Glomerular visceral epithelial cell (primary cell): ENCODE results near the gene MYH15.
"Not testable (repeated sequence)": the region's sequence is repeated elsewhere in the genome, so short reads cannot be mapped to it uniquely, and the experiment has no call there.

ENCODE experiments used
- DNase-seq: peaks from one replicate; pipeline ENCODE4 v3.0.0-alpha.2; 2016; ENCODE audit errors: extremely low spot score

The MYH15 gene

GRCh38 chr3:108389372-108389771, 121.0 kb downstream of the MYH15 start:
- no peak for DNase-seq

- no peak for DNase-seq
These were observed 122.0 kb downstream of the MYH15 start for GRCh38 chr3:108388136-108389132.

- no peak for DNase-seq
These were observed 123.3 kb downstream of the MYH15 start for GRCh38 chr3:108387063-108387462.

- DNase-seq: no peak
These were observed 127.1 kb downstream of the MYH15 start for GRCh38 chr3:108383306-108383705.

DNA sequence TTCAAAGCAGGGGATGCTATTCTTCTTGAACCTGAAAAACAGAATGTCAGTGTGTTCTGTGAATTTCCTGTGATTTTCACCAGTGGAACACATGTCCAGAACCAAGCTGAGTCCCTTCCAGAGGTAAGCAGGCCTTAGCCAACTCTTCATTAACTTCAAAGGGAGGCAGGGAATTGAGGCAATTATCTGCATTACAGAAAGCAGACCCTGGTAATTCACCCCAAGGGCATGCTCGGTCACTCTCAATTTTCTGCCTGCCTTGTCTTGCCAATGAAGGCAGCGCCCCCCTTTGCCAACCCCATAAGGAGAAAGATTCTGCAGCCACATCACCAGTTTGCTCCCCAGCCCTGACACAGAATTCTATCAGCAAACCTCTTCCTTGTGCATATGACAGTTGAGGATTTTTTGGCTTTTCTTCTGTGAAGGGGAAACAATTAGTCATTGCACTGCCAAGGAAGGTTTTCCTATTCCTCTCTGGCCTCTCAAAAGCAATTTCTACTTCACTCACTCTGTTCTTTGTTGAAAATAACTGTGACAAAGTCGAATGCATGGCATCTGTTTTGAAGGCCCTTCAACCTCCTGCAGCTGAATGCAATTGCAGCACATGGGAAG, 128.8 kb downstream of the MYH15 start:
- DNase-seq: no peak

DNA sequence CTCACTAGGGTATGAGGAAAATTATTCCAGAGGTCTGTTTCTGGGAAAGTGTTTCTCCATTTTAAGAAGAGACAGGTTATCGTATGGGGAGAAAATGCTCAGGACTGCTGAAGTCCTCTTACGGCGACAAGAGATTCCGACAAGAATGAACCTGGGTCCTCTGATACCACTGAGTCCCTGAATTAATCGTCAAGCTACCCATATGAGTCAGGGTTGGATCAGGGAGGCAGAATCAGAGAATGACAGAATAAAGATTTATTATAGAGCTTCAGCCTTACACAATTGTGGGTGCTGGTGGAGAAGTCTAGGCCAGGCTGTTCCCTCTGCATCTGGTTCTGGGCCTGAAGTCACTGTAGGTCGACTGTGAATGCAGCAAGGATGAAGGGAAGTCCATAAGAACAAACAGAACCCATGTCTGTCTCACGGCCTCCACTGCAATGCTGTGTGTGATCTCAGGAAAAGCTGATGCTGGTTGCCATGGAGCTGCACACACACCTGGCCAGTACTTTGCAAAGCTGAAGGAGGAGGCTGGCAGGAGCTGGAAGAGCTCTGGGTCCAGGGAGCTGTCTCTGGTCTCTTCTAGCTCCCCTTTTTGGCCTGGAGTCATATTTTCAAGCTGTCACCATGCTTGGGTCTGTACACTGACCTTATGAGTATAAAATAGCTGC, 130.1 kb downstream of the MYH15 start:
- DNase-seq: no peak

GRCh38 chr3:108378952-108379342, 131.4 kb downstream of the MYH15 start:
- not testable (repeated sequence) for DNase-seq

DNA sequence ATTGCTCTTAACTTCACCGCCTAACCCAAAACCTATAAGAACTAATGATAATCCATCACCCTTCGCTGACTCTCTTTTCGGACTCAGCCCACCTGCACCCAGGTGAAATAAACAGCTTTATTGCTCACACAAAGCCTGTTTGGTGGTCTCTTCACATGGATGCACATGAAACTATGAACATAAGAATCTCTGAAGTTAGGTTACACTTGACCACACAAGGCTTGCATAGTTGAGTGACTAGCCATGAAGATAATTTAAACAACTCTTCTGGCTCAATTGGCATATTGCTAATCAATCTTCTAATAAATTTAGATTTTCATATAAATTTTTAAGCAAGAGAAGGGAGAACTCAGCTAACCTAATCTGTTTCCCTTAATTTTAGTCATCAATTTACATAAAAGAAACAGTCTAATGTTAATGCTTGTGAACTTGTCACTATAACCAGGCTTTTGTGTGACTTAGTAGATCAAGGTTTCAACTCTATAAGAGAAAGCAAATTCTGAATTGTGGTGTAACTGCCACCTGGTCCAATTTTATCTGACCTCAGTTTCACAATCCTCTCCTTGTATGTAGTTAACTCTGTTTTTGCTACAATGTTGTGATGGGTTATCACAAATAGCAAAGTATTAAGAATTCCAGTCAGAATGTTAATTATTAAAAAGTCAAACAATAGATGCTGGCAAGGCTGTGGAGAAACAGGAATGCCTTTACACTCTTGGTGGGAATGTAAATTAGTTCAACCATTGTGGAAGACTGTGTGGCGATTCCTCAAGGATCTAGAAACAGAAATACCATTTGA, 132.0 kb downstream of the MYH15 start:
- DNase-seq: no peak

DNA sequence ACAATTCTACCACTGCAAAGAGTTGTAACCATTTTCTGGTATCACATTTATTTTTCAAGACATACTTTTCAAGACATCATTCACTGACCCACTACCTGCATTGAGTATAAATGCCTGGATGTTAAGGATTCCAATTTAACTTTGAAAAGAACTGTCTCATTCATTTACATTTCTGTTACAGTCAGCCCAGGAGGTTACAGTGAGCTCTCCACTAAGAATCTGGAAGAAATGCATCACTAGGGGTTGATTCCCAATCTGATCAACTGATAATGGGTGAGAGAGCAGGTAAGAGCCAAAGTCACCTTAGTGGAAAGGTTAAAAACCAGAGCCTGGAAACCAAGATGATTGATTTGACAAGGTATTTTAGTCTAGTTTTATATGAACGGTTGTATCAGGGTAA, 133.0 kb downstream of the MYH15 start:
- no peak for DNase-seq

GRCh38 chr3:108376026-108376425, 134.4 kb downstream of the MYH15 start:
- DNase-seq: no peak

DNA sequence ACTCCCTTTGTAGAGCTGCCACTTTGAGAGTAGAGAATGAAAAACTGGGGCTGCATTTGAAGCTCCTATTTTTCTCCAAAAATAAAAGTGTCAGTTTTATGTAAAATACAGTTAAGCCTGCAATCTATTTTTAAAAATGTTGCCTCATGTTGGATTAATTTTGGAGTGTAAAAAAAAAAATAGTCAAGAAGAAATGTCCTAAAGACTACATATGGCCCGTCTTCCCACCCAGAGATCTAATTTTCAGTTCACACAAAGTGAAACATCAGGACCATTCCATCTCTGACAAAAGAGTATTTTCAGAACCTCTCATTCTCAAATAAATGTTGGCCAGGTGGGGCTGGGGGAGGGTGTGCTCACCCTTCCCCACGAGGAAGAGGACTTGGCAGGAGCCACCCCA, 151.4 kb downstream of the MYH15 start:
- DNase-seq: no peak

DNA sequence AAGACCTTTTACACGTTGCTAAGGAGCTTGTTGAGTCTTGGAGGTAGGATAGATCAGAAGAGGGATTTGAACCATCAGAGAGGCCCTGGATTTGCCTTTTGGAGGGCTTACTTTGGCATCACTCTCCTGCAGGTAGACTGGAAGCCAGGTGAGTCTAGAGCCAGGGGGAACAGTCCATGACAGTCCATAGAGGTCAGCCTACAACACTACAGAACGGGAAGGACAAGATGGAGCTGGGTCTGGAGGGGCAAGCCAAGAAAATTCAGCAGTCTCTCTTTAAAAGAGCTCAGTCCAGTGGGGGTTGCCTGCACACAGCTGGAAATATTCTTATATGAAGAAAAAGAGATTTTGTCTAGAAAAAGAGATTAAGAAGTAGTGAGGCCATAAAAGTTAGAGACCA, 153.4 kb downstream of the MYH15 start:
- DNase-seq: no peak

- DNase-seq: no peak
These were observed 155.8 kb downstream of the MYH15 start for GRCh38 chr3:108354562-108354961.

DNA sequence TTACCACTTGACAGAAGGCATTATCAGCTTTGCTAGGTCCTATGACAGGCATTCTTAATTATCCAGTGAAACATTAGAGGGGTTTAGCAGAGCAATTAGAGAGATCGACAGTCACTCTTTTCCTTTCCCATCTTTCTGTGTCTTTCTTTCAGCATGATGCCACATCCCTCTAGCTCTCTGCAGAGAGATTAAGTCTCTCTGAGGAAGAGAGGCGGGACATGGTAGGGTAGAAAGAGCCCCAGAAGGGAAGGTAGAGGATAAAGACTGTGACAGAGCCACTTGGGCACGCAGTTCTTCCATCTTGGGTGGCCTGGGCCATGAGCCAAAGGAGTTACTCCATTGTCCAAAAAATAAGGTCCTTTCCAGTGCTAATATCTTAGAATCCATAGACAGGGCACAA, 158.2 kb downstream of the MYH15 start:
- no peak for DNase-seq

DNA sequence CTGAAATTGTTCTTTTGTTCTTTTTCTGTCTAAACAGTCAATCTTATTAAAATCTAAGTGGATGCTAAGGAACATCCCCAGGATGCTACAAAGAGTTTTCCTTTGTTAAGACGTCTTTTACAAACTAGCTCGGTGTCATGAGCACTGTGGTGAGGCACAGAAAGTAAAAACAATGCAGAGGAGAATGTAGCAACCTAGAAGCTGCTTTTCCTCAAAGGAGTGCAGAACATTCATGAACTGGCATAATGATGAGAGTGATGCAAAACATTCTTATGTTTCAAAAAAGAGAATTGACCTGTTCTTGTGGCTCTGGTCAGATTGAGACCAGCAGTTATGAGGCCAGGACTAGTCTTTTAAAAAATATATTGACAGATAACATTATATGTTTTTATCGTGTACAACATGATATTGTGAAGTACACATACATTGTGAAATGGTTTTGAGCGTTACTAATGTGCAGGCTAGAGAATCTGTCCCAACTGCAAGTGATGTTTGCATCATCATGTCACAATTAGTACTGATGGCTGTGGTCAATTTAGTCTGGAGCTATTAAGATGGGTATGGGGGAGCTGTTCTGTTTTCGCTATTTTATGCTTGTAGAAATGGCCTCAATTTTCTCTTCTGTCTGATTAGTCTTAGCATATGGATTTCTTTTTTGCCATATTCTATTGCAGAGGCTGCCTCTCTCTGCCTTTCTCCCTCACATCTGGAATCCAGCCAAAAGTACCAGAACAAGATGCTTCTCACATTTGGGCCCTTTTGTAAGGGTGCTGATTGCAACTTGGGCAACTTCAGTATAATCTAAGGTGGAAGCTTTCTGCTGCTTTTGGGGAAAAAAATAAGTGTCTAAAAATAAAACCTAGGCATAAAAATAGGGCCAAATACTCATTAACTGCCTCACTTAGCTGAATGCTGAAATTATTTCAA, 163.8 kb downstream of the MYH15 start:
- no peak for DNase-seq

GRCh38 chr3:108345492-108346205, 164.7 kb downstream of the MYH15 start:
- no peak for DNase-seq

GRCh38 chr3:108343491-108343890, 166.9 kb downstream of the MYH15 start:
- DNase-seq: no peak

DNA sequence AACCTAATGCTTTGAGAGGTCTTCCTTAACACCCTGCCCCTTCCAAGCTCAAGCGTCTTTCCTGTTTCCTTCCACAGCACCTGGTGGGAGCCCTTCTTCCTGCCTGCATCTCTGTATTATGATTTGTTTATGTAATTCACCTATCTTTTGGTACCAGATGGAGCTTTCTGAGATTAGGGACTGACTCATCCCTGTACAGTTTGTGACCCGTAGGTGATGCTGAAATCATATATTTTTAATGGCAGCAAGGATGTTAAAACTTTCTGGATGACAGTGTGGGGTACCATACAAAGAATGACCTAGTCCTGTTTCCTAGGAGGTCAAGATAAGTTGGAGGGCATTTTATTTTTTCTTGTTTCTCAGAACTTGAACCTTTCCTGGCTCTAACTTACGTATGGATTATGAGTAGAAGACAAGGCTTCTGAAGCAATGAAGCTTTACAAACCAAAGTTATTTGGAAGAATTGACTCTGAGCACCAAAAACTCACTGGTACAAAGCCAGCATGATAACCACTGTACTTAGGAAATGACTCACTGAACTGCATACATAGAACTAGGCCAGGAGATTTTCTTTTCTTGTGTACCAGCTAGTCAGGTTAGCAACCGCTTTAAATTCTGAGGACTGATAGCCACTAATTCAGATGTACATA, 167.4 kb downstream of the MYH15 start:
- DNase-seq: no peak

- DNase-seq: no peak
These were observed 168.5 kb downstream of the MYH15 start for GRCh38 chr3:108341911-108342310.
